22Rv1 (cell line): ENCODE results near the gene PRRC2B.
"Not testable (repeated sequence)": the region's sequence is repeated elsewhere in the genome, so short reads cannot be mapped to it uniquely, and the experiment has no call there.

Source experiments
- CTCF ChIP-seq: fragments of 450-650 bp; IDR thresholded peaks from 2 replicates; pipeline ENCODE4 v1.5.1; 2017; ENCODE audit warnings: mild to moderate bottlenecking
- ZFX ChIP-seq: fragments of 450-650 bp; IDR thresholded peaks from 2 replicates; pipeline ENCODE4 v1.6.1; 2017; ENCODE audit warnings: antibody characterized with exemption, borderline replicate concordance

DNA sequence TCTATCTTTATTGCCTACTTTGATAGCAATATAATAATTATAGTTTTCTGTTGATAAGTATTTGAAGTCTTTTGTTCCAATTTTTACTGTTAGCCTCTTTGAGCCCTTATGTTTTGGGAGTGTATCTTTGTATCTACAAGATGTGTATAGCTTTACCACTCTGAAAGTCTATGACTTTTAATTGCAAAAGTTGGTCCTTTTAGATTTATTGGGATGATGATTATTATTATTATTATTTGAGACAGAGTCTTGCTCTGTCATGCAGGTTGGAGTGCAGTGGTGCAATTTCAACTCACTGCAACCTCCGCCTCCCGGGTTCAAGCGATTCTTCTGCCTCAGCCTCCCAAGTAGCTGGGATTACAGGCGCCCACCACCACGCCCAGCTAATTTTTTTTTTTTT lies 78.2 kb downstream of the PRRC2B start:
- not testable (repeated sequence) for TF ChIP-seq ZFX, CTCF
